B cell (primary cell): ENCODE measurements around the gene KLHL3. TPM values are rescaled to one million over a fixed set of nuclear protein-coding genes. Genes with fewer than 3 reads are reported as not detected.

ENCODE experiments used
- ATAC-seq: fragments of 200-7000 bp; cut with Tn5 transposase; one replicate; pipeline ENCODE4 v1.10.0; 2021; ENCODE audit warnings: low read depth, mild to moderate bottlenecking, moderate number of reproducible peaks, moderate library complexity
- CTCF ChIA-PET: fragments of 350-600 bp; sonication (Branson Sonifier 250); formaldehyde crosslinking; loops from one replicate; lab custom pipeline; 2021; ENCODE audit warnings: antibody characterized with exemption, inconsistent platforms; lab: Charles Lee
- POLR2A ChIA-PET: fragments of 350-600 bp; sonication (Branson Sonifier 250); formaldehyde crosslinking; loops from one replicate; lab custom pipeline; 2021; ENCODE audit warnings: antibody characterized with exemption; lab: Charles Lee
- DNase-seq: peaks from one replicate; pipeline ENCODE4 v3.0.0; 2013
- H2AFZ ChIP-seq: 2 replicates; pipeline ENCODE4 v1.6.1; 2012; ENCODE audit warnings: mild to moderate bottlenecking, low read depth, low read length; ENCODE audit not compliant: insufficient read depth, poor library complexity, severe bottlenecking
- H3K27ac ChIP-seq, 2 donors: 1 replicate in 1 of 2; 2 replicates in 1 of 2; pipeline ENCODE4 v1.5.1; 2012 to 2013; ENCODE audit warnings: low read length in 2 of 2, mild to moderate bottlenecking in 2 of 2, moderate library complexity in 1 of 2
- H3K27me3 ChIP-seq, 4 experiments: fragments of 200-600 bp in 1 of 4; sonication (generic) in 1 of 4; replicated peaks in 1 of 4; 1 replicate in 2 of 4; 2 replicates in 2 of 4; pipeline versions ENCODE4 v1.6.1 to v1.7.0; 2013 to 2016; ENCODE audit warnings: low read length in 3 of 4, mild to moderate bottlenecking in 2 of 4, mixed read lengths in 1 of 4, moderate library complexity in 1 of 4; ENCODE audit not compliant: insufficient read depth in 4 of 4, control insufficient read depth in 3 of 4; ENCODE audit errors: control extremely low read depth in 1 of 4
- H3K36me3 ChIP-seq, 2 experiments: replicated peaks in 1 of 2; 1 replicate in 1 of 2; 2 replicates in 1 of 2; pipeline versions ENCODE4 v1.6.1 to v1.7.1; 2013; ENCODE audit warnings: low read length in 1 of 2; ENCODE audit not compliant: insufficient read depth in 2 of 2, control insufficient read depth in 1 of 2; ENCODE audit errors: control extremely low read depth in 1 of 2, extremely low read depth in 1 of 2
- H3K4me1 ChIP-seq, 2 donors: fragments of 200-600 bp in 1 of 2; sonication (generic) in 1 of 2; 1 replicate in 1 of 2; 2 replicates in 1 of 2; pipeline versions ENCODE4 v1.5.1 to v1.6.1; 2013 to 2017; ENCODE audit warnings: low read length in 2 of 2; ENCODE audit not compliant: control insufficient read depth in 2 of 2, insufficient read depth in 2 of 2
- H3K4me2 ChIP-seq: replicated peaks from 2 replicates; pipeline ENCODE3; 2012; ENCODE audit warnings: mild to moderate bottlenecking, low read depth, low read length; ENCODE audit not compliant: poor library complexity, severe bottlenecking
- H3K4me3 ChIP-seq, 5 experiments: fragments of 200-600 bp in 1 of 5; sonication (generic) in 1 of 5; 1 replicate in 3 of 5; 2 replicates in 2 of 5; pipeline versions ENCODE4 v1.5.1 to v1.7.0; 2011 to 2016; ENCODE audit warnings: low read length in 4 of 5, mild to moderate bottlenecking in 4 of 5, low read depth in 2 of 5, control low read depth in 1 of 5, moderate library complexity in 1 of 5; ENCODE audit not compliant: insufficient read depth in 1 of 5; ENCODE audit errors: control extremely low read depth in 1 of 5, extremely low read depth in 1 of 5
- H3K79me2 ChIP-seq: fragments of 200-600 bp; sonication (generic); one replicate; pipeline ENCODE4 v1.6.0; 2016; ENCODE audit warnings: low read length; ENCODE audit not compliant: control insufficient read depth, insufficient read depth
- H3K9ac ChIP-seq: fragments of 200-600 bp; sonication (generic); 2 replicates; pipeline ENCODE4 v1.6.1; 2017; ENCODE audit warnings: mild to moderate bottlenecking, low read length, moderate library complexity
- H3K9me3 ChIP-seq, 3 donors: one replicate each; pipeline versions ENCODE4 v1.6.1 to v1.7.1; 2013; ENCODE audit warnings: low read length in 2 of 3; ENCODE audit not compliant: control insufficient read depth in 2 of 3, insufficient read depth in 1 of 3; ENCODE audit errors: control extremely low read depth in 1 of 3
- H4K20me1 ChIP-seq: 2 replicates; pipeline ENCODE4 v1.6.0; 2012; ENCODE audit warnings: mild to moderate bottlenecking, low read length; ENCODE audit not compliant: insufficient read depth, control insufficient read depth, poor library complexity, severe bottlenecking
- H3K27ac Mint-ChIP-seq: one replicate; pipeline ENCODE4 v1.8.0; 2021; ENCODE audit warnings: mixed read lengths
- H3K27me3 Mint-ChIP-seq: one replicate; pipeline ENCODE4 v1.8.0; 2021; ENCODE audit warnings: mixed read lengths
- H3K4me1 Mint-ChIP-seq: one replicate; pipeline ENCODE4 v1.8.0; 2021; ENCODE audit warnings: mixed read lengths
- H3K4me3 Mint-ChIP-seq: one replicate; pipeline ENCODE4 v1.8.0; 2021; ENCODE audit warnings: mixed read lengths
- H3K9me3 Mint-ChIP-seq: one replicate; pipeline ENCODE4 v1.8.0; 2022; ENCODE audit warnings: mixed read lengths; ENCODE audit not compliant: insufficient read depth
- CTCF ChIP-seq: fragments of 200-600 bp; IDR thresholded peaks from one replicate; pipeline ENCODE4 v1.8.0; 2022; ENCODE audit warnings: antibody characterized with exemption, mild to moderate bottlenecking
- EZH2 ChIP-seq: IDR thresholded peaks from 2 replicates; pipeline ENCODE4 v1.6.1; 2012; ENCODE audit warnings: borderline replicate concordance, low read depth, mild to moderate bottlenecking, moderate library complexity, low read length; ENCODE audit not compliant: insufficient read depth, poor library complexity, severe bottlenecking
- WGBS: methylation state at CpG from one replicate; pipeline ENCODE4 v1.1.5; 2013; ENCODE audit warnings: missing lambda C conversion rate; ENCODE audit not compliant: insufficient coverage; 5-methylcytosine and 5-hydroxymethylcytosine counted together
- intact Hi-C: fragments of 100-400 bp; cut with micrococcal nuclease; formaldehyde crosslinking; loops from one replicate; pipeline ENCODE4 v1.10.0; 2022
- polyA plus RNA-seq: library from polyadenylated mRNA; depleted of rRNA; stranded (reverse); fragments of >200 nt; gene quantifications from 2 replicates; pipeline ENCODE4 v1.2.3, GENCODE V29; 2012
- total RNA-seq, 2 donors: library from RNA; stranded (reverse); fragments of 120-200 nt in 1 of 2; gene quantifications; 1 replicate in 1 of 2; 2 replicates in 1 of 2; pipeline versions ENCODE4 v1.2.3 to v1.2.4, GENCODE V29; 2013 to 2022

KLHL3 gene
- total and polyA plus RNA-seq, 2 donors (not counting 1 experiment from before 2014, with no cell fraction given) = 3.3 to 4.5 TPM

GRCh38 chr5:137595396-137596079 is 140.4 kb downstream of the KLHL3 start:
- peaks cover 0 to 21% (median 2%) of the 10 kb centered on the region in 4 experiments for H3K27me3 ChIP-seq
- no peak overlapping the region for H2AFZ ChIP-seq
- no peaks in the 10 kb centered on the region for H3K4me1 Mint-ChIP-seq
- no peak overlapping the region for H3K4me2 ChIP-seq
- TF ChIP-seq EZH2 = no peak
- H3K79me2 ChIP-seq = no peaks in the 10 kb centered on the region
- no peak overlapping the region for H3K4me3 Mint-ChIP-seq
- POLR2A ChIA-PET = no interaction called here
- no peak overlapping the region for H3K4me3 ChIP-seq
- H3K4me1 ChIP-seq = no peaks in the 10 kb centered on the region
- peaks cover 0 to 4% (median 3%) of the 10 kb centered on the region in 3 donors for H3K9me3 ChIP-seq
- no peak overlapping the region for H3K27ac Mint-ChIP-seq
- peaks cover 39% of the 10 kb centered on the region for H3K27me3 Mint-ChIP-seq
- CTCF ChIA-PET = no interaction called here
- H3K27ac ChIP-seq = no peak overlapping the region
- no peaks in the 10 kb centered on the region for H4K20me1 ChIP-seq
- H3K9me3 Mint-ChIP-seq = peaks cover 2% of the 10 kb centered on the region
- intact Hi-C loops = no loop called here
- no peak for DNase-seq
- H3K36me3 ChIP-seq = no peaks in the 10 kb centered on the region
- H3K9ac ChIP-seq = no peak overlapping the region
- ATAC-seq = no peak
- 89% methylated on average over 3 of the region's 4 CpGs for WGBS

GRCh38 chr5:137594717-137595116 is 141.2 kb downstream of the KLHL3 start:
- H3K79me2 ChIP-seq = no peaks in the 10 kb centered on the region
- H3K9me3 ChIP-seq = peaks cover 0 to 4% (median 3%) of the 10 kb centered on the region in 3 donors
- Mint-ChIP-seq H3K27me3 (peaks cover 36% of the 10 kb centered on the region), H3K4me1 (no peaks in the 10 kb centered on the region), H3K9me3 (peaks cover 2% of the 10 kb centered on the region), H3K27ac (no peak overlapping the region), H3K4me3 (no peak overlapping the region)
- H3K9ac ChIP-seq = no peak overlapping the region
- TF ChIP-seq EZH2 (no peak), CTCF (no peak)
- no peak for ATAC-seq
- H3K36me3 ChIP-seq = no peaks in the 10 kb centered on the region
- H3K4me2 ChIP-seq = no peak overlapping the region
- CTCF ChIA-PET = no interaction called here
- H3K4me1 ChIP-seq = no peaks in the 10 kb centered on the region
- peaks cover 0 to 18% (median 2%) of the 10 kb centered on the region in 4 experiments for H3K27me3 ChIP-seq
- H2AFZ ChIP-seq = no peak overlapping the region
- intact Hi-C loops = no loop called here
- no peak overlapping the region for H3K4me3 ChIP-seq
- POLR2A ChIA-PET = no interaction called here
- WGBS = no CpG with 5 or more reads among the region's 2 CpGs
- DNase-seq = no peak
- H3K27ac ChIP-seq = no peak overlapping the region
- H4K20me1 ChIP-seq = no peaks in the 10 kb centered on the region
